Adrenal gland (tissue), 5 donors: ENCODE data around the gene MROH2A.

Experiments
- CTCF ChIP-seq, 6 experiments: fragments of 450-650 bp in 4 of 6; fragments of 200-600 bp in 2 of 6; sonication (generic) in 1 of 6; IDR thresholded peaks; 1 replicate in 5 of 6; 2 replicates in 1 of 6; pipeline versions ENCODE4 v1.5.1 to v1.8.0; 2016 to 2021; ENCODE audit warnings: antibody characterized with exemption in 6 of 6, mild to moderate bottlenecking in 2 of 6, moderate library complexity in 1 of 6
- POLR2A ChIP-seq, 2 donors: fragments of 450-650 bp; IDR thresholded peaks; one replicate each; pipeline ENCODE4 v1.6.1; 2017; ENCODE audit warnings: antibody characterized with exemption in 2 of 2, mild to moderate bottlenecking in 2 of 2, moderate library complexity in 1 of 2
- donor health status: DM: no; HTN: no; CAD: no.

GRCh38 chr2:233803994-233804393 lies 25.9 kb downstream of the MROH2A start:
- no peak for TF ChIP-seq CTCF (IDR thresholded peaks at IDR 0.05)
- no peak for TF ChIP-seq POLR2A (IDR thresholded peaks at IDR 0.05)
